HG02678 (cell line): ENCODE data around the gene LIN28A.

ENCODE experiments used
- ATAC-seq: cut with Tn5 transposase; IDR thresholded peaks from one replicate; pipeline ENCODE4 v1.9.1; 2021; ENCODE audit warnings: mild to moderate bottlenecking, moderate library complexity; ENCODE audit not compliant: unreplicated experiment

Gene LIN28A

DNA sequence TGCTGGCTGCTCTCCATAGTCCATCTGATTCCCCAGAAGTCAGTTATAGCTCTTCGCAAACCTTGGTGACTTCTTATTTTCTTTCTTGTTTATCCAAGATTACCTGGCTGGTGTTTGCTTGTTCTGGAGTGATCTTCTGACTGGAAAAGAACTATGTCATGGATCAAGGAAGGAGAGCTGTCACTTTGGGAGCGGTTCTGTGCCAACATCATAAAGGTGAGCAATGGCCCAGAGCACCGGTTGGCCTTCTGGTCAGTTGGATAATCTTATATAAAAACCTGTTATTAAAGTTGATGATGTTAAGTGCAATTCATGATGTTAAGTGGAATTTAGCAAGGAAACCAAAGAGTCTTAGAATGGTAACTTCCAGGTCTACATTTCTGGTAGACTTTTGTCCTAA lies 22.2 kb downstream of the LIN28A start:
- ATAC-seq = no peak

DNA sequence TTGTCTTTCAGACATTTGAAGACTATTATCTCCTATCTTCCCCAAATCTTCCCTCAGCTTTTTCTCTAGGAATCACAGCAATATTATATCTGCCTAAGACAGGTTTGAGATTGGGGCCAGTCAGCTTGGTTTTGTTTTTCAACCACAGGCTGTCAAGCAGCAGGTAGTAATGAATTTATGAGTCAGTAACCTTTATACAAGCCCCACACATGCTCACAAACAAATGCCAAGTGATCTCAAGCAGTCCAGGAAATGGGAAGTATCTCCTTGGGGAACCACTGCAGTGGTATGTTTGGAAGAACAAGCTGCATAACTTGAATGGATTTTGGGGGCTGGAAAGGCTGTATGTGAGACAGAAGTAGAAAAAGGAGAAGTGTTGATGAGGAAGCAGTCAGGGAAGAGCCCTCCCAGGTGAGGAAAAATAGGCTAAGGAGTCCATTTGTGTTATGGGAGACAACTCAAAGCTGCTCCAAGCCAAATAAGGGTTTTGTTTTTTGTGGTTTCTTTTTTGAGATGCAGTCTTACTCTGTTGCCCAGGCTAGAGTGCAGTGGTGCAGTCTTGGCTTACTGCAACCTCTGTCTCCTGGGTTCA lies 23.6 kb downstream of the LIN28A start:
- no peak for ATAC-seq

DNA sequence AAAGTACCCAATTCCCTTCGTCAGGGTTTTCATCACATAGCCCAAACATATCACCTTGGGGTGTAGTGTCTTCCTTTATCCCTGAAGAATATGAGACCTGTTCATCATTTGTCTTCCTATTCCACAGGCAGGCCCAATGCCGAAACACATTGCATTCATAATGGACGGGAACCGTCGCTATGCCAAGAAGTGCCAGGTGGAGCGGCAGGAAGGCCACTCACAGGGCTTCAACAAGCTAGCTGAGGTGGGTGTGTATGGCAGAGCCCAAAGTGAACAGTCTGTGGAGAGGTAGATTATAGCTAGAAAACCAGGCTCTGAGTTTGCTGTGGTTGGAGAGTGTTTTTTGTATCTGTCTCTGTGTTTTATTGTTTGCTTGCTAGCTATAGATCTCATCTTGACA lies 27.4 kb downstream of the LIN28A start:
- ATAC-seq = no peak

DNA sequence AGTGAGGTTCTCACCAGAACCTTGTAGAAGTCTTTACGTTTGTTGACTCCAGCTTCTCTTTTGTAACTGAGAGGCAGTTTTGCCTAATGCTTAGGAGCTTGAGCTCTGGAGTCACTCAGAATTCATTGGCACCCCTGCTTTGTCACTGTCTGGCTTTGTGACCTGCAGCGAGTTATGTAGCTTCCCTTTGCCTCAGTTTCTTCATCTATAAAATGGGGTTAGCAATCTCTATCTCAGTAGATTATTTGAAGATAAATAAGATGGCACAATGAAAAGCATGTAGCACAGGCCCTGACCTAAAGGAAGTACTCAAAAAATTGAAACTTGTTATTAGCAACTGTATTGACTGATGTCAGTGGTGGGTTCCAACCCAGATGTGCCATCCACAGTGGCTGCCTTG lies 29.6 kb downstream of the LIN28A start:
- ATAC-seq = no peak

DNA sequence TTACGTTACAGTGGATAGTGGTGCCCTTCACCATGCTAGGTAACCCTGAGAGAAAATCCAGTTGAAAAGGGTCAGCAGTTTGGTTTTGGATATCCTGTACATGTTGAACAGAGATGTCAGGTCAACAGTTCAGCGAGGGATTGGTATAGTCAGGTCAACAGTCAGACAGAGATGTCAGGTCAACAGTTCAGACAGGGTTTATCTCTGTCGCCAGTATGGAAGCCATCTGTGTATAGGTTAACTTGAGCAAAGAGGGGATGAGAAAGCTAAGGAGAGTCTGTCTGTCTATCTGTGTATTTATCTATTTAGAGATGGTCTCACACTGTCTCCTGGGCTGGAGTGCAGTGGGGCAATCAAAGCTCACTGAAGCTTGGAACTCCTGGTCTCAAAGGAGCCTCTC lies 39.3 kb downstream of the LIN28A start:
- no peak for ATAC-seq

DNA sequence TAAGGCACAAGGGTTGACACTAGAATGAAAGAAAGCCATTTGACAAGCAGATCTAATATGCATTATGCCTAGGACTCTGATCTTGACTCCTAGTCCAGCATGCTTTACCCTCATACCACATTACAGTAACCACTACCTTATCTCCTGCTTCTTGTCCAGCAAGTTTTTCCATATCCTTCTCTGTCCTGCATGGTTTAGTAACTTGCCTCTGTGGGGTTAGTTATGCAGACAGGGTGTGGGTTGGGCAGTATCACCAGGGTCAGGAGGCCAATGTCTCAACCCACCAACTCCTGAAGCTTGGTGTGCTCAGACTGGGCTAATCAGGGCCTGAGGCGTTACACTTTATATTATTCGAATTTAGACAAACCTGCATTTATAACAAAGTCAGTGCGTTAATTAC lies 40.3 kb downstream of the LIN28A start:
- no peak for ATAC-seq

DNA sequence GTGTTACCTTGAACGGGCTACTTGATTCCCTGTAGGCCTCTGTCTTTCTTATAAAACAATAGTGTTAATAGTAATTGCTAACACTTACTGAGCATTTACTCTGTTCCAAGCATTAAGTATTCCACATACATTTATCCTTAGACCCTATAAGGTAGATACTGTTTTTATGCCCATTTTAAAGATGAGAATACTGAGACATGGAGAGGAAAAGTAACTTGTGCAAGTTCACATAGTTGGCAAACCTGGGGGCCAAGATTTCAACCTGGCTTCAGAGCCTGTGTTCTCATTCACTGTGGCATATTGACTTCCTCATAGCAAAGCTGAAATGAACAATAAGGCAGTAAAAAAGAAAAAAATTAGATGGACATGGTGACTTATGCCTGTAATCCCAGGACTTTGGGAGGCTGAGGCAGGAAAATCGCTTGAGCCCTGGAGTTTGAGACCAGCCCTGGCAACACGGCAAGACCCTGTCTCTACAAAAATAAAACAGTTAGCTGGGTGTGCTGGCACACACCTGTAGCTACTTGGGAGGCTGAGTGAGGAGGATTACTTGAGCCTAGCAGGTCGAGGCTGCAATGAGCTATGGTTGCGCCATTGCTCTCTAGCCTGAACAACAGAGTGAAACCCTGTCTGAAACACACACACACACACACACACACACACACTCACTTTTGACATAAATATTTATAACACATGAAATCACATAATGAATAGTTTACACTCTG lies 42.0 kb downstream of the LIN28A start:
- ATAC-seq = no peak

DNA sequence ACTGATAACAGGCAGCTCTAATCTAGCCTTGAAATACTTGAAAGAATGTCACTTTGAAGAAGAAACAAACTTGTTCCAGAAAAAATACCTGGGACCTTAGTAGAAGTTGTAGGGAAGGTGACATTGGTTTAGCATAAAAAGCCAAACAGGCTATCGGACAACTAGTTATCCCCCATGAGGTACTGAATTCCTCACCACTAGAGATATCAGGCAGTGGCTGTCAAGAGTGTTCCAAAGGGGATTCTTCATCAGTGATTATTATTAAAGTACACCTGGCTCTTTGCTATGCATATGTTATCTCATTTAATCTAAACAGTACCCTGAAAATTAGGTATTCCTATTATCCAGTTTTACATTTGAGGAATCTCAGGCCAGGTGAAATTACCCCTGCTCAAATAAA lies 48.5 kb downstream of the LIN28A start:
- ATAC-seq = no peak

DNA sequence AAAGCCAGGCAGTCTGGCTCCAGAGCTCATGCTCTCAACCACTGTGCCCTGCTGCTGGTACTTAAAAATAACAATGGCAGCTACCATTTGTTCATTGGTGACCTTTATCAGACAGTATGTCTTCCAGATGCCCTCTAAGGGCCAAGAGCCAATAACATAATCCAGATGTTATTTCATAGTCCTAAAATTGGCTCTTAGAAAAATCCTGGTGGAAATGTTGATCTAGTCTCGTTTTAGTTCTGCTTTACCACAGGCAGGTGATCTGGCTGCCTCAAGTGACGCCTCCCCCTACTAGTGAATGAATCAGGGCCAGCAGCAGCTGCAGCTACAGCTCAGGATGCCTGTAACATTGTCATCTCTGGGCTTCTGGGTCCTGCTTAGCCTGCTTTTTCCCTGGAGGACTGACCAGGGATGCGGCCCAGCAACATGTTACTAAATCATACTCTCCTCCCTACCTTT lies 49.0 kb downstream of the LIN28A start:
- ATAC-seq = no peak

DNA sequence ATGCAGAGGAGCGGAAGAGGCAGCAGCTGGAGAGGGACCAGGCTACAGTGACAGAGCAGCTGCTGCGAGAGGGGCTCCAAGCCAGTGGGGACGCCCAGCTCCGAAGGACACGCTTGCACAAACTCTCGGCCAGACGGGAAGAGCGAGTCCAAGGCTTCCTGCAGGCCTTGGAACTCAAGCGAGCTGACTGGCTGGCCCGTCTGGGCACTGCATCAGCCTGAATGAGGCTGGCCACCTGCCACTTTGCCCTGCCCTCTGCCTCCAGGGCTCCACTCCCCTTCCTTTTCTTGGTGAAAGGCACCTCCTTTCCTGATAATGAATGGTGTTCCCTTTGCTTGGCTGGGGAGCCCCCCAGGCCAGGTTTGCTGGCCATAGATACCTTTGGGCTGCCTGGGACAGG lies 58.3 kb downstream of the LIN28A start:
- no peak for ATAC-seq

DNA sequence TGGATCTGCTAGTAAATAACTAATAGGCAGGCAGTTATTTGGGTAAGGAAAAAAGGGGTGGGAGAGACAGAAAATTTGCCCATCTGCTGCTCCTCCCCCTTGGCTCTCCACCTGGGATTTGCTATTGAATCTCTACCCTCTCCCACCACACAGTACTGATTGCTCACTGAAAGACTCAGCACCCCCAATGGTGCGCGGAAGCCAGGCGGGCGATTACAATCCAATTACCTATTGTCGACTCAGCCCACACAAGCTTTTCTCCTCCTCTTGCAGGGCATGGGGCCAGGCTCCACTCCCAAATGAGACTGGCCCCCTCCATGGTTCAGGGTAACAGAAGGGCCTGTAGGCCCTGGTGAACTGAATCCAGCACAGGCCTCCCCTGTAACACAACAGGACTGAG lies 58.9 kb downstream of the LIN28A start:
- no peak for ATAC-seq

DNA sequence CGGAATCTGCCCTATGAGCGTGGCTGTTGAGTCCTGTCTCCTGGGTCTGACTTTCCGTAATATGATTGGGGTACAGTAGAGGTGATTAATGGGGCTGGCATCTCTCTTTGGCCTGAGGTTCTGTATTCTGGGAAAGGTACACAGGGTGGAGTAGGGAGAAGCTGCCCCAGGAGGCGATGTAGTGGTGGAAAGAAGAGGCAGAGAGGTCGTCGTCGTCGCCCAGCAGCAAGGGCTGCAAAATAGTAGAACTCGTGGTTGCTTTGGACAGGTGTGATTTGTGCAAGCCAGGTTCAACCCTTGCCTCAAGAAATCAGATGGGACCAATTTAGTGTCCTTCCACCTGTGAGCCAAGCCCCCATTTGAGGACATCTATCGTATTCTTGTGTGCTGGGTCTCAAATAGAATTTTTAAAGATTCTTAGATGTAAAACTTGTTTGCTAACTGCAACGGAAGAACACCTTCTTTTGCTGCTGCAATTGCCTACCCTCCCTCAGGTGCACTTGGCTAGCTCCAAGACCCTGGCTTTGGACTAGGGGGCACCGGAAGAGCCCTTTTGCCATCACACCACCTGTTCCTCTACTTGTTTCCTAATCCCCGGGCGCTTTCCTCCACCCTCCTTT lies 60.4 kb downstream of the LIN28A start:
- no peak for ATAC-seq

DNA sequence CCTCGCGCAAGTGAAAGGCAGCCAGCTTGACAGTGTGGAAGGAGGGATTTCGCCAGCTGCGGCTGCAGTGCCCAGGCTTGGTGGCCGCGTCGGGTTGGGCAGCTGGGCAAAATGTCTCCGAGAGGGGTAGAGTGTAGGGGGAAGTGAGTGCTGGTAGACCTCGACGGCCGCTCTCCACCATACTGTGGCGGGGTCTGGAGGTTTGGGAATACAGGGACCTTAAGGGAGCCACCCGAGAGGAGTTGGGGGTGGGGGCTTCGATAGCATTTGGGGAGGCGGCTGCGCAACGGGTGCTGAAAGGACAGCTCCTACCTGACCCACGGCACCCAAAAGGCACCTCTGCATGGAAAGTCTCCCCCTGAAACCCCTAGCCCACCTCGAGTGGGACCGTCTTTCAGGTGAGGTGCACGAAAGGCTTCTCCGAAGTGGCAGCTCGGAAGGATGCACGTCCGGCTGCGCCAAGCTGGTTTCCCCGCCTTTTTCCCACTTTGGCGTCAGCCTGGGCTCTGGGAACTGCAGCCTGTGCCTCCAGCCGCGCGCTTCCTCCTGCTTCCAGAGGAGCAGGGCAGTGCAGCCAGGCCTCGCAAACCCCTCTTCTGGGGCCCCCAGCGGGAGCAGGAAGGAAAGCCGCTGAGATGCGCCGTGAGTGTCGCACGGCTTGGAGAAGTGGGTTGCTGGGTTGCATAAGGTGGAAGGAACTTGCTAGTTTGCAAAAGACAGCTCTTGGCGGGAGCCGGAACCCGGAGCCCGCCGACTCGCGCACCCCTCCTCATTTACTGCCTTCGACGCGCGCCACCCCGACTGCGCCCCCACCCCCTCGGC lies 61.1 kb downstream of the LIN28A start:
- no peak for ATAC-seq

DNA sequence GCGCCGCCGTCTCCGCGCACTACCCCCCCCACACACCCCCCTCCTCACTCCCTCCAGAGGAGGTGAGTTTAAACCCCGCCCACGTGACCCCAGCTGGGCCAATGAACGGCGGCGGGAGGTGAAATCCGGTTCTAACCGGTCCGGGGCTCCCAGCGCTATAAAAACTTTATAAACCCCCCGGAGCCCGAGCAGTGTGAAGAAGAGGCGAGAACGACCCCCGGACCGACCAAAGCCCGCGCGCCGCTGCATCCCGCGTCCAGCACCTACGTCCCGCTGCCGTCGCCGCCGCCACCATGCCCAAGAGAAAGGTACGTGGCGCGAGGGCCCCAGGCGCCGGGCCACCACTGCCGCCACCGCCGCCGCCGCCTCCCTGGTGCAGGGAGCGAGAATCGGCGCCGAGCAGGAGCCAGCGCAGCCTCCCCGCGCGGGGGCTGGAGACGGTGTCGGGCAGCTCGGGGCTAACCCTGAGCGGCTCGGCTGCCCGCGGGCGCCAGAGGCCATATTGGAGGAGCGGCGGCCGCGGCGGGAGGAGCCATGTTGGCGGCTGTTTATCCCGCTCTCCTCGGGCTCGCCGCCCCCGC lies 61.8 kb downstream of the LIN28A start, which contains the start of gene HMGN2:
Gene HMGN2, plus strand, starts transcription at position 121 of the 581 bp plus-strand sequence. Its CDS starts 173 bp downstream, at position 294.
- ATAC-seq = peak; percentile 54

DNA sequence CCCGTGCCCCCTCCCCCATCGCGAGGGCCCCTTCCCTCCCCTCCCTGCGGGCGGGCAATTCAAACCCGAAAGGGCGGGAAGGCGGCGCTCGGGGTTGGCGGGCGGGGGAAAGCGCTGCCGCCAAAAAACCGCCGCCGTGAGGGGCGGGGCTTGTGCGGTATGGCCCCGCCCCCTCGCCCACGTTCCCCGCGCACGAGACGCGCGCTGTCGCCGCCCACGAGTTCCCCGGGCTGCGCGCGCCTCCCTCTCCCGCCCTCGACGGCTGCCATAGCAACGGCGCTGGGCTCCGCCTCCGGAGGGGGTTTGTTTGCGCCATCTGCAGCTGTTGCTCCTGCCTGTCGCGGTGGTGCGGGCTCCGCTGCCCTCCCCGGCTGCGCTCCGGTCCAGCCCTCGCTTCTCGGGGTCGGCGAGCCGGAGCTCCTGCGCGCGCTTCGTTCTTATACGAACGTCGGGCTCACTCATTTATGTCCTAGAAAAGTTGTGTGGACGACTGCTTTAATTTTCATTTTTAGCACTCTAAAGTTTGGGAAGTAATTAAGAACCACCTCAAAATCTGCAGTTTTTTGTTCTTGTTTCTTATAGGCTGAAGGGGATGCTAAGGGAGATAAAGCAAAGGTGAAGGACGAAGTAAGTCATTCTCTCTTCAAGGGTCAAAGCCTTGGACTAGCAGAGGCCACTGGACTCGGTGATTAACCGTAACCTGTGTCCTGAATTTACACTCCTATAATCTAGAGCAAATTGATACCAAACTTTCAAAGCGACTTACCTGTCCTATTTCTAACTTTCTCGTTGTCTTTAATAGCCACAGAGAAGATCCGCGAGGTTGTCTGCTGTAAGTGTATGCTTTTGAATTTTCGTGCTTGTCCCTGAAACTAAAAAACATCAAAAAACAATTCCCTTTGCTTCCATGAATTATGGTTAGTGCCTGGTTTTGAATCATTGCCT lies 62.6 kb downstream of the LIN28A start:
- ATAC-seq = peak; percentile 79

DNA sequence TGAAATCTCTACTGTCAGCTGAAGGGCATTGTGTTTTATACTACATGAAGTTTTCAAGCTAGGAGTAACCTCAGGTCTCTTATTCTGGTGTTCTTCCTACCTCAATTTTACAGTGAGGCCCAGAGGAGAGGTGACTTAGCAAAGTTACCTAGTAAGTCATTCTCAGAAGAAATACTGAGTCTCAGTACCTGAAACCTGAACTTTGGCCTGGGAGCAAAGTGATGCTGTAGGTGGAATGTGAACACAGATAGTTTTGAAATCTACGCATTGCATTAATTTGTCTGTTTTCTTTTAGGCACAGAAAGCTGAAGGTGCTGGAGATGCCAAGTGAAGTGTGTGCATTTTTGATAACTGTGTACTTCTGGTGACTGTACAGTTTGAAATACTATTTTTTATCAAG lies 64.2 kb downstream of the LIN28A start:
- no peak for ATAC-seq

DNA sequence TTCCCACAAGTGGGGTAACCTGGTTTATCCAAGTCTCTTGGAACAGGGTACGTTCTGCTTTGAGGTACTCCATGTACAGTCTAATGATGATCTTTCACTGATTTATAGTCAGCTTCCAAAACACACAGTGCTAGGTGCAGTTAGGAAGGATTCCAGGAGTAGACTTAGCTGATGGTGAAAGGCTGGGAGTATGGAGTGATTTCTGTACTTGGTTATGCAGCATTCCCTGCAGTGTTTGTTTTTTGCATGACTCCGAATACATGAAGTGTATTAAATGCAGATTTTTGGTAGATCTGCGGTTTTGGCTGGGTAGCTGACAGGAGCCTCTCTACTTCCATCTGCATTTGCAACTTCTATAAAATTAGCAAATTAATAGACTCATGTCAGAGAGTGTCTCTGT lies 65.4 kb downstream of the LIN28A start:
- ATAC-seq = no peak

DNA sequence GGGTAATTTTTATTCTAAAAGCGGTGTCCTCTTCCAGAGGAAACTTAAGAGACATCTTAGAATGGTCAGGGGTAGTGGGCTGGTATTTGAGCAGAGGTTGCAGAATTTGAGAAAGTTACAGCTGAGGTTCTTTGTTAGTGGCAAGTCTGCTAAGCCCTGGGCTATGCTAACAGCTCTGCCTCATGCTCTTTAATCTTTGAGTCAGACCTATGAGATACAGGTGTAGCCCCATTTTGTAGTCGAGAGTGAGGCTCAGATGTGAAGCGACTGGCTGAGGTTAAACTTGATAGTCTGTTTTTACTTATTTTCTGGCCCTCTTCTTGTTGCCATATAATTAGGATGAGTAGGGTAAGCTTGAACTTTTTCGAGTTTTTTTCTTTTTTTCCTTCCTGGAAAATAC lies 66.3 kb downstream of the LIN28A start:
- ATAC-seq = no peak

DNA sequence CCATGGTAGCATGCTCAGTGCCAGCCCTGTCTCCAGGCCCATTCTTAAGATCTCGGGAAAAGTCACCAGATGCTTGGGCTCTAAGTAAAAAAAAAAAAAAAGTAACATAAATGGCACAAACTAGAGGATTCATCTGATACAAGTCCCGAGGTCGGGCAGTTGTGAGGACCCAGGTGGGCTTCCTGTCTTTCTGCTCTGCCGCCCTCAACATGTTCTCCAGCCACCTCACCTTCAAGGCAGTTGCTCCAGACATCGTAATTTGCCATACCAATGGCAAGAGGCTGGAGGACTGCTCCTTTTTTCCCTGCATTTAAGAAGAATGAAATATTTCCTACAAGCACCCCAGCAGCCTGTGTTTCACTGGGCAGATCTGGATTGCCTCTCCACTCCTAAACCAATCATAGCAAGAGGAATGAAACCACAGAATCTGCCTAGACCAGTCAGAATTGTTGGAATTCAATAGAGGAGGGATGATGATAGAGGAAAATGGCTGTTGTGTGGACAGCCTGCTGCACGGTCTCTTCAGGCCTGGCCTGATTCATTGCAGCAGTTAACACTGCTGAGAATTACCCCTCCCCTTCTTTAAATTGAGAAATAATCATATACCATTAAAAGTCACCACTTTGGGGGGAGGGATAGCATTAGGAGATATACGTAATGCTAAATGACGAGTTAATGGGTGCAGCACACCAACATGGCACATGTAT lies 67.0 kb downstream of the LIN28A start:
- ATAC-seq = no peak
